Activated CD4-positive, alpha-beta T cell treated with anti-CD3 and anti-CD28 coated beads for 1 hour (primary cell): ENCODE data around the gene CDC45.
"Not testable (repeated sequence)": the region's sequence is repeated elsewhere in the genome, so short reads cannot be mapped to it uniquely, and the experiment has no call there.

Experiments used
- DNase-seq: peaks from one replicate; pipeline ENCODE4 v3.0.0-alpha.2; 2020

CDC45 gene

DNA sequence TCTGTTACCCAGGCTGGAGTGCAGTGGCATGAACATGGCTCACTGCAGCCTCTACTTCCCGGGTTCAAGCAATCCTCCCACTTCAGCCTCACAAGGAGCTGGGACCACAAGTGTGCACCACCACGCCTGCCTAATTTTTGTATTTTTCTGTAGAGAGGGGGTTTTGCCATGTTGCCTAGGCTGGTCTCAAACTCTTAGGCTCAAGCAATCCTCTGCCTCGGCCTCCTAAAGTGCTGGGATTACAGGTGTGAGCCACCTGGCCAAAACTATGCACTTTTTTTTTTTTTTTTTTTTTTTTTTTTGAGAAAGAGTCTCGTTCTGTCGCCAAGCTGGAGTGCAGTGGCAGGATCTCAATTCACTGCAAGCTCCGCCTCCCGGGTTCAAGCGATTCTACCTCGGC lies 56.8 kb downstream of the CDC45 start:
- no peak for DNase-seq

GRCh38 chr22:19537941-19538488 lies 58.3 kb downstream of the CDC45 start:
- no peak for DNase-seq

DNA sequence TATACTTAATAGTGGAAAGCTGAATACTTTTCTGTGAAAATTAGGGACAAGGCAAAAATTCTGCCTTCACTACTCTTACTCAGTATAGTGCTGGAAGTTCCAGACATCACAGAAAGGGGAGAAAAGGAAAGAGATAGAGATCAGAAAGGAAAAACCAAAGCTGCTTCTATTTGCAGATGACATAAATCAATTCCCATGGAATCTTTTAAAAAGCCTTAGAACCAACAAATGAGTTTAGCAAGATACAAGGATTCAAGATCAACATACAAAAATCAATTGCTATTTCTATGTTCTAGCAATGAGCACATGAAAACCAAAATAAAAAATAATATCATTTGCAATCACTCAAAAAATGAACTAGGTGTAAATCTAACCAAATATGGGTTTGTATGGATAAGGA lies 60.7 kb downstream of the CDC45 start:
- DNase-seq = no peak

GRCh38 chr22:19543970-19544708 lies 64.4 kb downstream of the CDC45 start:
- no peak for DNase-seq

DNA sequence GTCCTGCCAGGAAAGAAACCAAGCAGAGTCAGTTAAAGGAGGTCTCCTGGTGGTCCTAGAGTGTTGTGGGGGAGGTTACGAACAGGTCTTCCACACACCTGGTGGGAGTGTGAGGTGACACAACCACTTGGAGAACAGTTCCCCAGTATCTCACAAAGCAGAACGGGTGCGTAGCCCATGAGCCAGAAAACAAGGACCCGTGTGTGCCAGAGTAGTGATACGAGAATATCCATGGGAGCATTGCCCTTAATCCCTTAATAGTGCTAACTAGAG lies 66.2 kb downstream of the CDC45 start:
- no peak for DNase-seq

DNA sequence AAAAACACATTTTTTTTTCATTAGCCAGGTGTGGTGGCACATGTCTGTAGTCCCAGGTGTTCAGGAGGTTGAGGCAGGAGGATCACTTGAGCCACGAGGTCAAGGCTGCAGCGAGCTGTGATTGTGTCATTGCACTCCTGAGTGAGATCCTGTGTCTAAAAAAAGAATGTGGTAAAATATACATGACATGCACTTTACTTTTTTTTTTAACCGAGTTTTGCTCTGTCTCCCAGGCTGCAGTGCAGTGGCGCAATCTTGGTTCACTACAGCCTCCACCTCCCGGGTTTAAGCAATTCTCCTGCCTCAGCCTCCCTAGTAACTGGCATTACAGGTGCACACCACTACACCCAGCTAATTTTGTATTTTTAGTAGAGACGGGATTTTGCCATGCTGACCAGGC lies 67.0 kb downstream of the CDC45 start:
- no peak for DNase-seq

DNA sequence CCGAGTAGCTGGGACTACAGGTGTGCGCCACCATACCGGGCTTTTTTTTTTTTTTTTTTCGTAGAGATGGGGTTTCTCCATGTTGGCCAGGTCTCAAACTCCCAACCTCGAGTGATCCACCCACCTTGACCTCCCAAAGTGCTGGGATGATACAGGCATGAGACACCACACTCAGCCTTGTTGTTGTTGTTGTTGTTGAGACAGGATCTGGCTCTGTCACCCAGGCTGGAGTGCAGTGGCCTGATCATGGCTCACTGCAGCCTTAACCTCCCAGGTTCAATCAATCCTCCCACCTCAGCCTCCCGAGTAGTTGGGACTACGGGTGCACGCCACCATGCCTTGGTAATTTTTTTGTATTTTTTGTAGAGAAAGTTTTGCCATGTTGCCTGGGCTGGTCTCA lies 67.9 kb downstream of the CDC45 start:
- no peak for DNase-seq

- not testable (repeated sequence) for DNase-seq
Measured at GRCh38 chr22:19548427-19548826, 68.7 kb downstream of the CDC45 start.

DNA sequence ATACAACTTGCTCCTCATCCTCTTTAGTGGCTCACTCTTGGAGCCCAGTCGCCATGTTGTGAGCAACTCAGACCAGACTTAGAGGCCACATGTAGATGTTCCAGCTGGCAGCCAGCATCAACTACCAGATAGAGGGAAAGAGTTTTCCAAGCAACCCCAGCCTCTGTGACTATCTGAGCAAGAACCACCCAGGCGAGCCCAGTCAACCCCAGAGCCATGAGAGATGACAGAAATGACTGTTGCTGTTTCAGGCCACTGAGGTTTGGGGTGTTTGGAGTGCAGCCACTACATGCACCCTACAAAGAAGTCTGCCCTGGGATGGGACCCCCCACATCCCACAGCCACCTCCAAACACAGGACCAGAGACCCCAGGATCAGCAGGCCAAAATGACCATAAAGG lies 69.2 kb downstream of the CDC45 start:
- DNase-seq = no peak

DNA sequence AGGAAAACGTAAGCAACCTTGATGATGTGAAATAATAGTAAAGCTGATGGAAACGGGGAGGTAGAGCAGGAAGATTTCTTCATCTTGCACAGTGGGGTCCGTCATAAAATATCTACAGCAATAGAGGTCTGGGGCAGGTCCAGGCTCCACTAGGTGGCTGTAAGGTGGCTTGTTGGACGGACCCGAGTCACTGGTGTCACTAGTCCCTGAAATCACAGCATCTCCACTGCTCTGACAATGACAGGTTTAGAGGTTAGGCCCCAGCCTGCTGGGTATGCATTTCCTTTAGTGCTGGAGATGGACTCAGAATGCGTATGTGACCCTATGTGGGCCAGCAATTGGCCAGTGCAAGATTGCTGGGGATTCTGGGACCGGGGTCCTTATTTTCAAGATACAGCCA lies 69.7 kb downstream of the CDC45 start:
- no peak for DNase-seq

GRCh38 chr22:19550382-19550781 lies 70.7 kb downstream of the CDC45 start:
- no peak for DNase-seq

DNA sequence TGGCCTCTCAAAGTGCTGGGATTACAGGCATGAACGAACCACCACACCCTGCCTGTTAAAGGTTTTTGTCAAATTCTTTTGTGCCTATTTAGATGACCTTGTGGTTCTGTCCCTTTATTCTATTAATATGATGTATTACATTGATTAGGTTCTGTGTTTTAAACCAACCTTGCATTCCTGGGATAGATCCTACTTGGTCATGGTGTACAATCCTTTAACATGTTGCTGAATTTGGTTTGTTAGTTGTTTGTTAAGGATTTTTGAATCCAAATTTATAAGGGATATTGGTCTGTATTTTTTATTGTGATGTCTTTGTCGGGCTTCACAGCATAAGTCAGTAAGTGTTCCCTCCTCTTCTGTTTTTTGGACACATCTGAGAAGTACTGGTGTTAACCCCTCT lies 73.5 kb downstream of the CDC45 start:
- no peak for DNase-seq

- DNase-seq = no peak
Measured at GRCh38 chr22:19554834-19555404, 75.2 kb downstream of the CDC45 start.

DNA sequence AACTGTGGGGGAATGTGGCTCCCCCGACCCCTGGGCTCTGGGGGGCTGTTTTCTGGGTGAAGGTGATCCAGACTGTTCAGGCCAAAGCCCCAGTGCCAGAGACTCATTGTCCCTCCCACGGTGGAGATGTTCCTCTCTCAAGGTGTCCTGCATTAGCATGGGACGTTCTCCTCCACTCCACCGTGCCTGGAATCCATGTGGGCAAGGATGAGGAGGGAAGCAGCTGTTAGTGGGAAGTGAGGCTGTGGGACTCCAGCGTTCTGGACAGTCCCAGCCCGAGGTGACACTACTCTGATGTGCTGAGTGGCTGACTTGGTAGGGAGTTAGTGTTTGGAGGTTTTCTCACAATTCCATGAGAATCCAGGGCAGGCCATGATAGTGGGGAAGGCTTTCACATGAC lies 75.9 kb downstream of the CDC45 start:
- DNase-seq = no peak

- no peak for DNase-seq
Measured at GRCh38 chr22:19556963-19557545, 77.3 kb downstream of the CDC45 start.

- no peak for DNase-seq
Measured at GRCh38 chr22:19559324-19559811, 79.6 kb downstream of the CDC45 start.

- DNase-seq = no peak
Measured at GRCh38 chr22:19559956-19560355, 80.2 kb downstream of the CDC45 start.

DNA sequence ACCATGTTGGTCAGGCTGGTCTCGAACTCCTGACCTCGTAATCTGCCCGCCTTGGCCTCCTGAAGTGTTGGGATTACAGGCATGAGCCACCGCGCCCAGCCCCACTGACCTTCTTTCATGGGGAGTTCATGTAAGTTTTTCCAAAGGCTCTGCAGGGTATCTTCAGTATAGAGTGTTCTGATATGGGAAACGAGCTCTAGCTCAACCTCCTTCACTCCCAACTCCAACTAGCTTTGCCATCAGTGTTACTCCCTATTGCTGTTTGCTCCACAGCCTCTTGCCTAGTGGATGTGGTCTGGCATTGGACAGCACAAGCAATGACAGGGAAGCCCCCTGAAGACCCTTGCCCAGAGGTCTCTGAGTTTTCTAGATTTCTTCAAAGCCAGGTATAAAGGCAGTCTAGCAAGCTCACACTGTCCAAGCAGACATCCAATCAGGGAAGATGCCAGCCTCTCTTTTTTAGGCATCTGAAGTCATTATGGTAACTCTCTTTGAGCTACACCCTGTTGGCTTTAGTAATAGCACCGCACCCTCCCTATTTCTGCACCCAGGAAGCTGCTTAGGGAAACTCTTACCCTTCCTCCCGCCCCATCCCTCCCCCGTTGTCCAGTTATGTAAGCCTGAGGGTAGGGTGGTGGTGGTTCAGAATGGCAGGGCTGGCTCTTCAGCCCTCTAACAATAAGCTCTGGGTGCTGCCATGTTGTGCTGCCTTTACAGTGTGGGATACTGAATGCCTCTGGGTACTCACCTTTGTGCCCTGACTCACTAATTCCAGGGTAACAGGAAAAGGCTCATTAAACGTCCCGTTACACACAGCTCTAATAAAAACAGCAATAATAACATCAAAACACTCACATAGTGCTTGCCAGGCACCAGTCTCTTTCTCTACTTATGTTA lies 85.9 kb downstream of the CDC45 start:
- DNase-seq = no peak

- DNase-seq = no peak
Measured at GRCh38 chr22:19566279-19567156, 86.8 kb downstream of the CDC45 start.

GRCh38 chr22:19567157-19568009 lies 87.7 kb downstream of the CDC45 start:
- no peak for DNase-seq
